Osteoblast (primary cell): ENCODE data around the gene CSF2. TPM values are rescaled to one million over a fixed set of nuclear protein-coding genes. Genes with fewer than 3 reads are reported as not detected.

ENCODE experiments used
- DNase-seq: peaks from one replicate; pipeline ENCODE4 v3.0.0; 2011; ENCODE audit warnings: low spot score, mixed read lengths; ENCODE audit not compliant: insufficient read length; ENCODE audit errors: missing footprints
- H2AFZ ChIP-seq: 2 replicates; pipeline ENCODE4 v1.6.0; 2011; ENCODE audit warnings: mild to moderate bottlenecking, low read length
- H3K27ac ChIP-seq: 2 replicates; pipeline ENCODE4 v1.5.1; 2011; ENCODE audit warnings: mild to moderate bottlenecking, low read depth, low read length, moderate library complexity
- H3K27me3 ChIP-seq: 2 replicates; pipeline ENCODE4 v1.6.0; 2012; ENCODE audit warnings: mild to moderate bottlenecking, control low read depth, inconsistent platforms, low read length, moderate library complexity; ENCODE audit not compliant: insufficient read depth
- H3K36me3 ChIP-seq: 2 replicates; pipeline ENCODE4 v1.5.1; 2011; ENCODE audit warnings: mild to moderate bottlenecking, low read length, control low read depth, moderate library complexity; ENCODE audit not compliant: insufficient read depth
- H3K4me1 ChIP-seq: 2 replicates; pipeline ENCODE4 v1.5.1; 2011; ENCODE audit warnings: mild to moderate bottlenecking, low read length, control low read depth, moderate library complexity; ENCODE audit not compliant: insufficient read depth
- H3K4me2 ChIP-seq: 2 replicates; pipeline ENCODE4 v1.6.0; 2011; ENCODE audit warnings: mild to moderate bottlenecking, low read length; ENCODE audit not compliant: insufficient read depth
- H3K4me3 ChIP-seq: fragments of 200-600 bp; sonication (generic); 3 replicates; pipeline ENCODE4 v1.5.1; 2012; ENCODE audit warnings: mild to moderate bottlenecking, low read length, inconsistent platforms; ENCODE audit not compliant: insufficient read depth
- H3K79me2 ChIP-seq: 2 replicates; pipeline ENCODE4 v1.6.0; 2012; ENCODE audit warnings: mild to moderate bottlenecking, low read length, control low read depth, inconsistent platforms; ENCODE audit not compliant: insufficient read depth
- H3K9me3 ChIP-seq: 2 replicates; pipeline ENCODE4 v1.5.1; 2011; ENCODE audit warnings: low read depth, low read length, control low read depth
- H4K20me1 ChIP-seq: 2 replicates; pipeline ENCODE4 v1.6.0; 2012; ENCODE audit warnings: mild to moderate bottlenecking, low read length, control low read depth; ENCODE audit not compliant: insufficient read depth
- total RNA-seq: library from RNA; depleted of rRNA; stranded (reverse); fragments of >200 nt; gene quantifications from 2 replicates; pipeline ENCODE4 v1.2.3, GENCODE V29; 2012
- TF ChIP-seq, protein P1 (sequence below): IDR thresholded peaks from 2 replicates; pipeline ENCODE4 v1.5.1; 2011; ENCODE audit warnings: mild to moderate bottlenecking, low read depth, low read length, moderate library complexity; ENCODE audit errors: extremely low read depth

CSF2 gene
- total RNA-seq, 1 donor = not detected

DNA sequence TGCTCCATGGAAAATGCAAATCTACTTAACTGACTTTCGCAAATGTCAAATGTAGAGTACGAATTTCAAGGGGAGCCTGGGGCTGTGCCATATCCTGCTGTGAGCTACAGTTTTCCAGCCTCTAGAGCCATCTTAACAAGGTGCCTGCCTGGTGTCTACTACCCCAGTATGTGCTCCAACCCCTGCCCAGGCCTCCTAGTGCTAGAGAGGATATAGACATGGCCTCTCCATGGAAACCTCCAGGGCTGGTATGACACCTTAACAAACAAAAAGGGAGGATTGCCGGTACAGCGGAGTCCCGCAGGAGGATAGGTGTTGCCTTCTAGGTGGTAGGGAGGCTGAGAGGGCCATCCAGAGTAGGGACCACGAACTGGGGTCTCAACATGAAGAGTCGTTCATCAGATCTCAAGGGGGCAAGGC, 26.7 kb upstream of the CSF2 start:
- Histone ChIP-seq H3K27ac (no peak overlapping the region), H3K27me3 (peaks cover 23% of the 10 kb centered on the region), H3K4me2 (no peak overlapping the region), H2AFZ (no peak overlapping the region), H4K20me1 (no peaks in the 10 kb centered on the region), H3K36me3 (no peaks in the 10 kb centered on the region), H3K4me1 (no peaks in the 10 kb centered on the region), H3K79me2 (no peaks in the 10 kb centered on the region), H3K9me3 (no peaks in the 10 kb centered on the region), H3K4me3 (no peak overlapping the region)
- TF ChIP-seq, protein P1, sequence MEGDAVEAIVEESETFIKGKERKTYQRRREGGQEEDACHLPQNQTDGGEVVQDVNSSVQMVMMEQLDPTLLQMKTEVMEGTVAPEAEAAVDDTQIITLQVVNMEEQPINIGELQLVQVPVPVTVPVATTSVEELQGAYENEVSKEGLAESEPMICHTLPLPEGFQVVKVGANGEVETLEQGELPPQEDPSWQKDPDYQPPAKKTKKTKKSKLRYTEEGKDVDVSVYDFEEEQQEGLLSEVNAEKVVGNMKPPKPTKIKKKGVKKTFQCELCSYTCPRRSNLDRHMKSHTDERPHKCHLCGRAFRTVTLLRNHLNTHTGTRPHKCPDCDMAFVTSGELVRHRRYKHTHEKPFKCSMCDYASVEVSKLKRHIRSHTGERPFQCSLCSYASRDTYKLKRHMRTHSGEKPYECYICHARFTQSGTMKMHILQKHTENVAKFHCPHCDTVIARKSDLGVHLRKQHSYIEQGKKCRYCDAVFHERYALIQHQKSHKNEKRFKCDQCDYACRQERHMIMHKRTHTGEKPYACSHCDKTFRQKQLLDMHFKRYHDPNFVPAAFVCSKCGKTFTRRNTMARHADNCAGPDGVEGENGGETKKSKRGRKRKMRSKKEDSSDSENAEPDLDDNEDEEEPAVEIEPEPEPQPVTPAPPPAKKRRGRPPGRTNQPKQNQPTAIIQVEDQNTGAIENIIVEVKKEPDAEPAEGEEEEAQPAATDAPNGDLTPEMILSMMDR = no peak
- DNase-seq = no peak

DNA sequence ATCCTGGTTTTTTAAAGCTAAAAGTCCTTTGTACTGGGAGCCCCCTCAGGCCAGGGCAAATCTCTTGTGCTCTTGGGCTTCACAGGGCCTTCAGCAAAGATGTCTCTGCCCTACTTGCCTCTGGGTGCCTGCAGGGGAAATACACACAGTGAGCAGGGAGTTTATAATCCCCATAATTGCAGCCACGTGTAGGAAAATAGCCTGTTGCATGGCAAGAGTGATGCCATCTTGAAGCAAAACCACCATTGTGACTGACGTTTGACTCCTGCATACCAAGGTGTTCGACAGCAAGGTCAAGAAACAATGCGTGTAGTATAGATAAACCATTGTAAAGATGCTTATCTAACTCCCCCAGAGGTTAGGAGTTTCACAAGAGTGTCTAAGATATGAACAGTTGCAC, 24.5 kb upstream of the CSF2 start:
- peaks cover 6% of the 10 kb centered on the region for H3K27me3 ChIP-seq

DNA sequence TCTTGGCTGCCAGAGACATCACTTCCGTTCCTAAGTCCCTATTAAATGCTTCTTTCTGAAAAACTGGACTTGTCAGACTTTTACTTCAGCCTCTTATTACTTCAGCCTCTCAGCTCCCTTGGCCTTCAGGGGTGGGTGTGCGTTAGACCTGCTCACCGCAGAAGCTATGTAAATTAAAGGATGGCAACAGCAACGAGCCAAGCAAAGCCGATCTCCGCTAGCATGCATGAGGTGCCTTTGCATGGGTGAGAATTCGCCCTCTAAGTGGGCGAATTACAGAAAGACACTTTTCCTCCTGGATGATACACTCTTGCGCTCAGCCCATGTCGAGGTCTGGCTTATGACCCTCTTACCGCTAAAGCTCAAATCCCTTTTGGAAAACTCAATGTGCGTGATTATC, 24.0 kb upstream of the CSF2 start:
- Histone ChIP-seq H3K79me2 (no peaks in the 10 kb centered on the region), H3K27me3 (peaks cover 6% of the 10 kb centered on the region), H3K4me3 (no peak overlapping the region), H3K27ac (no peak overlapping the region), H4K20me1 (no peaks in the 10 kb centered on the region), H3K4me1 (no peaks in the 10 kb centered on the region), H2AFZ (no peak overlapping the region), H3K4me2 (no peak overlapping the region), H3K9me3 (no peaks in the 10 kb centered on the region), H3K36me3 (no peaks in the 10 kb centered on the region)
- TF ChIP-seq, protein P1 = no peak
- no peak for DNase-seq

More for the DNA sequence above, 24.5 kb upstream of the CSF2 start:
- Histone ChIP-seq H3K9me3 (no peaks in the 10 kb centered on the region), H3K27ac (no peak overlapping the region), H3K4me1 (no peaks in the 10 kb centered on the region), H3K4me3 (no peak overlapping the region), H3K79me2 (no peaks in the 10 kb centered on the region), H2AFZ (no peak overlapping the region), H3K36me3 (no peaks in the 10 kb centered on the region), H4K20me1 (no peaks in the 10 kb centered on the region), H3K4me2 (no peak overlapping the region)
- no peak for DNase-seq
- TF ChIP-seq, protein P1 = no peak

DNA sequence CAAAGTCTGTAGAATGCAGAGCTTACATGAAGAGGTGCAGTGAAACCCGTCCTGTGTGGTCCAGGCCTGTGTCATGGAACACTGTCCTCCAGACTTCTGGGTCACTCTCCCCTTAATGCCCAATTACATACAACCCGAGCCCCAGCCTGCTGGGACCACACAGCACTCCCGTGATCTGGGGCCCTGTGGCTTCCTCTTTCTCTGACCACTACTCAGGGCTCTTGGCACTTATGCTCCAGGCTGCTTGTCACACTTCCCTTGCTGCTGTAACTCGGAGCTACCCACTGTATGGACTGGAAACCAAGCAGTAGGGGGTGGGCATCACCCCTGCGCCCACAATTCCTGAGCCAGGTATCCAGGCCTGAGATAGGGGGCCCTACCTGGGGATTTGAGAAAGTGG, 23.5 kb upstream of the CSF2 start:
- Histone ChIP-seq H3K27me3 (peaks cover 6% of the 10 kb centered on the region), H3K9me3 (no peaks in the 10 kb centered on the region), H3K4me1 (no peaks in the 10 kb centered on the region), H3K36me3 (no peaks in the 10 kb centered on the region), H4K20me1 (no peaks in the 10 kb centered on the region), H3K27ac (no peak overlapping the region), H3K4me2 (no peak overlapping the region), H2AFZ (no peak overlapping the region), H3K79me2 (no peaks in the 10 kb centered on the region), H3K4me3 (no peak overlapping the region)
- DNase-seq = no peak
- TF ChIP-seq, protein P1 = no peak
